Fibroblast of skin of right quadriceps (primary cell): ENCODE data around the gene NTF4.
"Not testable (repeated sequence)": the region's sequence is repeated elsewhere in the genome, so short reads cannot be mapped to it uniquely, and the experiment has no call there.

Source experiments
- DNase-seq: peaks from one replicate; pipeline ENCODE4 v3.0.0-alpha.2; 2013

Gene NTF4

DNA sequence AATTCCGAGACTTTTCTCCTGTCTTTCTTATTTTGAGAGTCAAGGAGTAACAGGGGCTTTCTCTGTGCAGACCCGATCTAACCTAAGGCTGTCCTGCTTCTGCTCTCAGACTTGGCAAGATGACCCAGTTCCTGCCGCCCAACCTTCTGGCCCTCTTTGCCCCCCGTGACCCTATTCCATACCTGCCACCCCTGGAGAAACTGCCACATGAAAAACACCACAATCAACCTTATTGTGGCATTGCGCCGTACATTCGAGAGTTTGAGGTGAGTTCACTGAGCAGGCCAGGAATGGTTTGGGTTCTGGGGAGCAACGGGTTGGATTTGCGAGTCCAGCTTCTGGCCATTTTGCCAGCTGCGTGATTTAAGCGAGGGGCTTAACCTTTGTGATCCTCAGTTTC, 21.7 kb upstream of the NTF4 start:
- no peak for DNase-seq

DNA sequence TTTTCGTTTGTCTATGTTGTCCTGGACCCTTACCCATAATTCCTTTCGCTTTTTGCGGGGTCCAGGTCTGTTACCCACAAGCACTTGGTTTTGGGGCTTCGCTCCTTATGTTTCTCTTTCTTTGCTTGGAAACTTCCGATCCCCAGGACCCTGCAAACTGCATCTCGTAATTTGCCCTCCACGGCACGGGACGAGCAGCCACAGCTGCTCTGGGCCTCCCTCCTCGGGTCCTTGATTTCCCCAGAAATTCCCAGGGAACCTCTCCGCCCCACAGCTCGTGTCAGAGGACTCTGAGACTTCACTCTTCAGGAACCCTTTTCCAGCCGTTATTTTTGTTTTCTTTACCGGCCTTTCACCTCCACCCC, 21.2 kb upstream of the NTF4 start:
- no peak for DNase-seq

DNA sequence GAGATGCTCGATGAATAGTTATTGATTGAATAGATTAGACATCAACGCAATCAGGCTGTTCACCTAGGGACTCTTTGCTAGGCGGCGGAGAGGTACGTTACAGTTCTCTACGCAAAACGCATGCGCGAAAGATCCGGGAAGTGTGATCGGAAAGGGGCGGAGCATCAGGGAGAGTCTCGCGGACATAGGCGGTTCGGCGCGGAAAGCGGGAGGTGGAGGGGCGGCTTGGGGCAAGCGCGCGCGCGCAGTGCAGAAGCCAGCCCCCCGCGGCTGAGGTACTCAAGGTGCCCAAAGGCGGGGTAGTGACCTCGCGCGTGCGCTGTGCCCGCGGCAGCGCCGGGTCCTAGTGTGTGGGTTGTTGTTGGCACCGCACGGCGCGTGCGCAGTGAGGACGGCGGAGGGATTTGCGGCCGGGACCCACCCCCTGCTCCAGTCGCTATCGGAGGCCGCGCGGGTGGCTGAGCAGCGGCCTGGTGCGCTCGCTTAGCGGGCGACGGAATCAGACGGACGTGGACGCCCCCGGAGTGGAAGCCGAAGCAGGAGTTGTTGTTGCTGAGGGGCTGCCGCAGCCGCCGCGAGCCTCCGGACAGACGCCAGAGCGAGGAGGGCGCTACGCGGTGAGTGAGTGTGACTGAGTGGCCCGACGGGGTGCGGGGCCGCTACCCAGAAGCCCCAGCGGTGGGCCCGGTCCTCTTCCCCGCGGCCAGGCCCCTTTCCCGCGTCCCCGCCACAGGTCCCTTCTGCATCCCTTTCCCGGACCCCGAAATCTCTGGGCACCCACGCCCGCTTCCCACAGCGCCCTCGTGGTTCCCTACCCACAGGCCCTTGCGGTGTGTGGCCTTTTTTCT, 20.6 kb upstream of the NTF4 start, which contains the start of gene SNRNP70:
TSS of gene SNRNP70 (plus strand) at position 432 of the 848 bp plus-strand sequence. CDS start 964 bp downstream, outside the sequence.
- peak; percentile 100 for DNase-seq

DNA sequence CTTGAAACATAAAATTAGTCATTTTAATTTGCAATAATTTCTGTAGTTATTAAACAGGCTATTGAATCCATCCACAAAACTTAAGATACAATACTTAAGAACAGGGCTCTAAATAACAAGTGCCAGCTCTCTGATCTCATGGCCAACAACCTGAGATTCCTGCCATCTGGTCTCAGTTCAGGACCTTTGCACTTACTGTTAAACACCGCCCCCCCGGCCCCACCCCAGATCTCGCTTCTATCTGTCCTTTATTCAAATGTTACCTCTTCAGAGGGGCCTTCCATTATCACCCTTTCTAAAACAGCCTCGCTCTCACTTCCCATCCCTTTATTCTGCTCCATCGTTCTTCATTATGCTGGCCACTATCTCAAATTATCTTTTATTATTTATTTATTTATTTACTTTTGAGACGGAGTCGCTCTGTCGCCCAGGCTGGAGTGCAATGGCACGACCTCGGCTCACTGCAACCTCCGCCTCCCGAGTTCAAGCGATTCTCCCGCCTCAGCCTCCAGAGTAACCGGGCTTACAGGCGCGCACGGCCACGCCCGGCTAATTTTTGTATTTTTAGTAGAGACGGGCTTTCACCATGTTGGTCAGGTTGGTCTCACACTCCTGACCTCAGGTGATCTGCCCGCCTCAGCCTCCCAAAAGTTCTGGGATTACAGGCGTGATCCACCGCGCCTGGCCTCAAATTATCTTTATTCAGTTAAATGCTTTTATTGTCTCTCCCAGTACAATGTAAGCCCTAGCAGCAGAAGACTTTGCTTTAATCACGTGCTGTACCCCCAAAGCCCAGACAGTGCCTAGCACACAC, 19.8 kb upstream of the NTF4 start:
- no peak for DNase-seq

DNA sequence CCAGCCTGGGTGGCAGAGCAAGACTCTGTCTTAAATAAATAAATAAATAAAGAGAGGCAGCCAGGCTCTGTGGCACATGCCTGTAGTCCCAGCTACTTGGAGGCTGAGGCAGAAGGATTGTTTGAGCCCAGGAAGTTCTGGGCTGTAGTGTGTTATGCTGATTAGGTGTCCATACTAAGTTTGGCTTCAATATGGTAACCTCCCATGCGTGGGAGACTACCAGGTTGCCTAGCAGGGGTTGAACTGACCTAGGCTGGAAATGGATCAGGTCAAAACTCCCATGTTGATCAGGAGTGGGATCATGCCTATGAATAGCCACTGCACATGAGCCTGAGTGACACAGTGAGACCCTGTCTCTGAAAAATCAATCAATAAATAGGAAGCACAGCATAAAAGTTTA, 16.7 kb upstream of the NTF4 start:
- no peak for DNase-seq

DNA sequence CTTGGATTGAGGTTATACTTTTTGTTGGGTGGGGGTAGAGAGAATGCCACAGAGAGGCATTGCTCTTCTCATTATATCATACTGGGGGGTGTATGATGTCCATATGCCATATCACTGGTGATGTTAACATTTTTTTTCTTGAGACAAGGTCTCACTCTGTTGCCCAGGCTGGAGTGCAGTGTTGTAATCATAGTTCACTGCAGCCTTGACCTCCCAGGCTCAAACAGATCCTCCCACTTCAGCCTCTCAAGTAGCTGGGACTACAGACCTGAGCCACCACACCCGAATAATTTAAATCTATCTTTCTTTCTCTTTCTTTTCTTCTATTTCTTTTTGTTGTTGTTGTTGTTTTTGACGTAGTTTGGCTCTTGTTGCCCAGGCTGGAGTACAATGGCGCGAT, 15.8 kb upstream of the NTF4 start:
- DNase-seq: no peak

DNA sequence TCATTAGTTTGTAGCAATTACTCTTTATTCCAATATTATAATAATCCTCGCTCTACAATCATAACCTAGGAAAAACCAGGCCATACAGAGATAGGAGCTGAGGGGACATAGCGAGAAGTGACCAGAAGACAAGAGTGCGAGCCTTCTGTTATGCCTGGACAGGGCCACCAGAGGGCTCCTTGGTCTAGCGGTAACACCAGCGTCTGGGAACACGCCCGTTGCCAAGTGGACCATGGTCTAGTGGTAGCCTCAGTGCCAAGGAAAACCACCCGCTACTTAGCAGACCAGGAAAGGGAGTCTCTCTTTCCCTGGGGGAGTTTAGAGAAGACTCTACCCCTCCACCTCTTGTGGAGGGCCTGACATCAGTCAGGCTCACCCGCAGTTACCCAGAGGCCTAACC, 10.3 kb upstream of the NTF4 start:
- peak; percentile 35 for DNase-seq

DNA sequence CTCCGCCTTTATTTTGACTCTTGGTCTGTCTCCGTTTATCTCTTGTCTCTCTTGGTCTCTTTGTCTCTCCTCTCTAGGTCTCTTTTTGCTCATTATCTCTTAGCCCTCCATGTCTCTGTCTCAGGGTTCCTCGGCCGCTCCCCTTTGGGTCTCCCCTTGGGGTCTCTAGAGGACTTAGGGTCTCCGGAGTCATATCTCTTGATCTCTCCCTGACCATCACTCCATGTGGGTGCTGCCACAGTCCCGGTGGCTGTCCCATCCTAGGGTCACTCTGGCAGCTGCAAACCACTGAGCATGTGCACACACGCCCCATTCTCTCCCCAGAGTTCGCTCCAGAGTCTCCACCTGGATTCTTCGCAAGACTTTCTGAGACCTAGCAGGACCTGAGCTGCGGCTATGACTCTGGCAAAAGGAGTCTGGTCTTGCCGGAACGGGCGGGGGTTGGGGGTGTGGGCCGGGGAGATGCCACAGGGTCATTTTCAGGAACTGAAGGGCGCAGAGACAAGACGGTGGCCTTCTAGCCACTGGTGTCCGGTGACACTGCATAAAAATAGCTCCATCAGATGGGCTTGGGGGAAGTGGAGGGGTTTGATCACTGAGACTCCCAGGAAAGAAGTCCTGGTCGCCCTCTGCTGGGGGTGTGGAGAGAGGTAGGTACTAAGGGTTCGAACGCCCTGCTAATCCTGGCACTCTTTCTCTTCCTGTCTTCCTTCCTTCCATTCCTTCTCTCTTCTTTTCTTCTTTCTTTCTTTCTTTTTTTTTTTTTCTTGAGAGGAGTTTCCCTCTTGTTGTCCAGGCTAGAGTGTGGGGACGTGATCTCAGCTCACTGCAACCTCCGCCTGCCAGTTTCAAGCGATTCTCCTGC, 9.1 kb upstream of the NTF4 start:
- DNase-seq: peak; percentile 33

DNA sequence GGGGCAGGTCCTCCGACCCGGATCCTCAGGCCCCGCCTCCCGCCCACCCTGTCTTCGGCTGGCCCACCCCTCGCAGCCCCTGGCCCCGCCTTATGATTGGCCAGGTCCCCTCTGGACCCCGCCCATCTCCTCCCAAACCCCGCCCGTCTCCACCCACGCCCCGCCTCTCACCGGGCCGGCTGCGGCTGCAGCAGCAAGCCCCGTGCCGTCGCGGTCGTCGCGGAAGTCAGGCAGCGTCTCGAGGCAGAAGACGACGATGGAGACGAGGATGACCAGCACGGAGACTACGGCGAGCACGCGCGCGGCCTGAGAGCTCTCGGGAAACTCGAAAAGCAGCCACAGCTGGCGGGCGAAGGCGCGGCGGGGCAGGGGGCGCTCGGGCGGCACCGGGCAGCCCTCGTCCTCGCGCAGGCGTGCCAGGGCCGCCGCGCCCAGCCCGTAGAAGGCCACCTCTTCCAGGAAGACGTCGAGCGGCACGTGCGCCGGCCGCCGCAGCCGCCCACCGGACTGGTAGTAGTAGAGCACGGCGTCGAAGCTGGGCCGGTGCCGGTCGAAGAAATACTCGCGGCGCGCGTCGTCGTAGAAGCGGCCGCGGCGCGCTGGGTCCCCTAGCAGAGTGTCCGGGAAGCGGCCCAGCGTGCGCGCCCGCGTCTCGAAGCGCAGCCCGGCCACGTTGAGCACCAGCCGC, 7.4 kb upstream of the NTF4 start:
- no peak for DNase-seq

DNA sequence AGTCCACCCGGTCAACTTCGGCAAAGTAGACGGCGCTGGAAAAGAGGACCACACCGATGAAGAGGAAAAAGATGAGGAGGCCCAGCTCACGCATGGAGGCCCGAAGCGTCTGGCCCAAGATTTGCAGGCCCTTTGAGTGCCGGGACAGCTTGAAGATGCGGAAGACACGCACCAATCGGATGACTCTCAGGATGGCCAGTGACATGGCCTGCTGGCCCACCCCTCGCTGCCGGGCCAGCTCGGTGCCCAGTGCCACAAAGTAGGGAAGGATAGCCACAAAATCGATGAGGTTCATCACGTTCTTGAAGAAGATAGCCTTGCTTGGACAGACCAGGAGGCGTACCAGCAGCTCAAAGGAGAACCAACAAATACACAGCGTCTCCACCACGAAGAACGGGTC, 5.8 kb upstream of the NTF4 start:
- no peak for DNase-seq

DNA sequence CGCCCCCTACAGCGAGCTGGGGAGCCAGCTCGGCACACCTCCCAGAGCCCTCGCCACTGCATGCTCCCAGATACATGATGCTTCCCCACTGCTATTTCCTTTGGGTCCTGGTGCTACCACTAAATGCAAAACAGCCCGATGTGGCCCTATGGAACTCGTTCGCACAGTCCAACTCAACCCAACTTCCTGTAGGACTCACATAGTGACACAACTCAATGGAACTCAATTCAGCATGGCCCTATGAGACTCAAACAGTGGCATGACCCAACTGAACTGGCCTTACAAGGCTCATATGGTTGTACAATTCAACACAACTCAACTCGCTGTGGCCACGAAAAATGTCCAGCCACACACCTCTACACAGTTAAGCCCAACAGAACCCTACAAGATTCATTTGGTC, 4.4 kb upstream of the NTF4 start:
- no peak for DNase-seq

DNA sequence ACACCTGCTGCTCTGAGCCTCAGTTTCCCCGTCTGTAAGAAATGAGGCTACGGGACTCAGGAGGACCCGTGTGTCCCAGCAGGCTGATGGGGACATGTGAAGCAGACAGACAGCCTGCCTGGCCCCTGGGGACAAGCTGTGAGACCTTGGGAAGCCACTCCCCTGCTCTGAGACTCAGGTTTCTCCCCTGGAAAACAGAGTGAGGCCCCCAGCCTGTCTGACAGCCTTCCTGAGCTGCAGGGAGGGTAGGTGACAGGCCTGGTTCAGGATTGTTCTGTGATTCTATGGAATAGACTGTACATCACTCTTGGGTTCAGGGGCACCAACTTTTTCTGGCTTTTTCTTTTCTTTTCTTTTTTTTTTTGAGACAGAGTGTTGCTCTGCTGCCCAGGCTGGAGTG, 2.9 kb upstream of the NTF4 start:
- DNase-seq: no peak

DNA sequence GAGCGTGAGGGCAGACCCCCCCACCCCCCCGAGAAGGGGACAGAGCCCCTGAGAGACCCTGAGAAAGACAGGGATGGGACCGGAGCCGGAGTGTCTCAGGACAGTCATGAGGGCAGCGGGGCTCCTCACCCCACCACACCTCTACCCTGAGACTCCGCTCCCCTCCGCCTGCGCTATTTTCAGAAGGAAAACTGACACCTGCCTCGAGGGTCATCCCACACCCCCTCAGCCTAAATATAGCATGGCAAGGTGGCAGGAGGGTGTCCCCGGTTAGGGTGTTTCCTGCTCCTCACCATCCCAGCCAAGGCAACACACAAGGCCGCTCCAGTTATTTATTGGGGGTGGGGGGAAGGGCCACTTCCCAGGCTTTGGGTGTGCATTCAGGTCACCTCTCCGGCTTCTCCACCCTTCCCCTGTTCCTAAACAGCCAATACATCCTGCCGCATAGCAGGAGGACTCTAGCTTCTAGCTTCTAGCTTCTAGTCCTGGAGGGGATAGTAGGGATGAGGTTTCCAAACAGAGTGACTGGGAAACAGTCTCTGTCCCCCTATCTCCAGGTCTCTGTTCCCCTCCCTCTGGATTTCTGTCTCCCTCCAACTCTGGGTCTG, 1.4 kb upstream of the NTF4 start:
- no peak for DNase-seq

DNA sequence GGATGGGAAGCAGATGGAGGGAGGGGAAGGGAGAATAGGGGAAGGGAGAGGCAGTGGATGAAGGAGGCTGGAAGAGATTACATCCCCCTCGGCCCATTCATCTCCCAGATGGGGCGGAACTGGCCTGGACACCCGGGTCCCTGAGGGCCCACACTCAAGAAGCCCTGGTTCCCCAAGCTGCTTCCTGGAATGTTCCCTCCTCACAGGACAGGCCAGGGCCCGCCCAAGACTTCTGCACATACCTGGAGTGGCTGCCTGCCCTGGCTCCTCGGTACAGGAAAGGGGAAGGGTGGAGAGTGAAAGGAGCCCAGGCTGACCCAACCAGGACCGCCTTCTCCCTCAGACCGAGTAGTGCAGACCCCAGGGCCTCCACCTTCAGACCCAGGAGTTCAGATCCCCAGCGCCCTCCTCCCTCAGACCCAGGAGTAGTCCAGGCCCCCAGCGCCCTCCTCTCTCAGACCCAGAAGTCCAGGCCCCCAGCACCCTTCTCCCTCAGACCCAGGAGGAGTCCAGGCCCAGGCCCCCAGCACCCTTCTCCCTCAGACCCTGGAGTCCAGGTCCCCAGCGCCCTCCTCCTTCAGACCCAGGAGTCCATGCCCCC, 489 bp downstream of the NTF4 start:
- DNase-seq: no peak

DNA sequence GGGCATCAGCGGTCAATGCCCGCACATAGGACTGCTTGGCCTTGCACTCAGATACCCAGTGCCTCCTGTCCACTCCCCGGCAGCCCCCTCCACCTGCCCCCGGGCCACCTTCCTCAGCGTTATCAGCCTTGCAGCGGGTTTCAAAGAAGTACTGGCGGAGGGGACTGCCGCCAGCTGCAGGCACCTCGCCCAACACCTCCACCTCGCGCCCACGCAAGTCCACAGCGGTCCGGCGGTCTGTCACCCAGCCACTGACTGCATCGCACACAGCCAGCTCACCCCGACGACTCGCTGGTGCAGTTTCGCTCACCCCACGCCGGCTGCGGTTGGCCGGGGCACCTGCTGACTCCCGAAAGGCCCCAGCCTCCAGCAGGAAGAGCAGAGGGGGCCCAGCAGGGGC, 3.2 kb downstream of the NTF4 start:
- DNase-seq: no peak

DNA sequence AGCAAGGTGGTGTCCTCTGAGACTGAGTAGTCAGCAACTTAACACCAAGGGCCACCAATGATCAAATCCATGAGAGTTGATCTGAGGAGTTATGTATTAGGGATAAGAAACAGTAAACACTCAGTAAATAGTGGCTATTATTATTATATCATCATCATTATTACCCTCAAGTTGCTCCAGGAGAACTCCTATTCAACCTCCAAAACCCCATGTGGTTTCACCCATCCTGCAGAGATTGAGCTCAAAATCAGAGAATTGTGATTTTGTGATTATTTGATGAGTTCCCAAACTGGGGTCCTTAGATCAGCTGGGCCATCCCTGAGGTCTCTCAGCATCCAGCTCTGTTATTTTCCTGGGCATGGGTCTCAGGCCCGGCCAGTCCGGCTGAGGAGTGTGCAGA, 3.6 kb downstream of the NTF4 start:
- DNase-seq: no peak

DNA sequence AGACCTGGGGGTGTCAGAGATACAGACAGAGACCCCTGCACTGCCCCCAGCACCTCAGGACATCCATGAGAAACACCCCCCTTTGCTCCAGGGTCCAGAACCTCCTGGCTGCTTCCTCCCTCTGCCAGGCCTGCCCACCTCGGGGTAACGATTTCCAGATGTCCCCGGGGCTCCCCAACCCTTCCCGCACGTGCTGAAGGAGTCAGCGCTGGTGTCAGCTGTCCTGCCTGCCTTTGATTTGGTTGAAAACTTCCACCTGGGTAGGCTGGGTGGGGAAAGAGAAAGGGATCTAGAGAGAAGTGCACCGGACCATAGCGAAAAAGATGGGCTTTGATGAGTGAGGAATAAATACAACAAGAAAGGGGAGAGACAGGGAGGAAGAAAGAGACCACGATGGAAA, 5.6 kb downstream of the NTF4 start:
- DNase-seq: no peak

DNA sequence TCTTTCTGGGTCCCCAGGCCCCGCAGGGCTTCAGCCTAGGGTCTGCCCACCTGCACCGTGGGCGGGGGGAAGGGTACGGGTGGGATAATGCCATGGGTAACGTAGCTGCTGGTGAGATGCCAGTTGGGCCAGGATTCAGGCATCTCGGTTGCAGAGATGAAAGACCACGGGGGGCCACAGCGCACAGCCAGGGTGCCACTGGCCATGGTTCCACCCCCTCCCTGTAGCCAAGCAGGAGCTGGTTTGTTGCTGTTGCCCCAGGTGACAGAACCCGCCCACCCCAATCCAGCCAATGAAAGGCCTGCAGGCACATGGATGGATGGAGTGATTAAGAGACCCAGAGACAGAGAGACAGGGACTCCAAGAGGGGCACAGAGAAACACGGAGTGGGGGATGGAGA, 6.1 kb downstream of the NTF4 start:
- peak; percentile 53 for DNase-seq

DNA sequence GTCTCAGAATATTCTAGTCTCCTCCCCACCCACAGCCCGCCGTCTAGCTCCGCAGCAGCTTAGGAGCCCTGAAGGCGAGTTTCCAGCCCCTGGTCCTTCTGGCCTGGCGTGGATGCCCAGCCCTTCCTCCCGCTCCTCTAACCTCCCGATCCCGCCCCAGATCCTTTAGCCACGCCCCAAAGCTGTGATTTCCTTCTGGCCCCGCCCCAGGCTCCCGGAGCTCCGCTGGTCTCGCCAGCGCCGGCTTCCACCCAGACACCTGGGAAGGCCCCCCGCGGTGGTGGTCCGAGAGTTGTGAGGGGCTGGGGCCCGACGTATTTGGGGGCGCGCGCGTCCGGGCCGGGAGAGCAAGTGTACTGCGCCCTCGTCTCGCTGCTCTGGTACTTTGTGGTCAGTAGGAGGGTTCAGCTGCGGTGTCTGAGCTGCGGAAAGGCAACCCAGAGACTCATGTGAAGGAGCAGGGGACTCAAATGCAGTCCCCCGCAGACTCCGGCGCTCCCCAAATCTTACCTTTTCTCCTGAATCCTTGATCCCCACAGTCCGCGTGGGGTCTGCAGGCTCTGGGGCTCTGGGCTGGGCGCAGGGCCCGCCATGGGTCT, 6.9 kb downstream of the NTF4 start, which contains the start of gene CGB7:
TSS of gene CGB7 (minus strand) at position 114 of the 599 bp plus-strand sequence. CDS start 2,374 bp downstream, outside the sequence.
- peak; percentile 46 for DNase-seq

DNA sequence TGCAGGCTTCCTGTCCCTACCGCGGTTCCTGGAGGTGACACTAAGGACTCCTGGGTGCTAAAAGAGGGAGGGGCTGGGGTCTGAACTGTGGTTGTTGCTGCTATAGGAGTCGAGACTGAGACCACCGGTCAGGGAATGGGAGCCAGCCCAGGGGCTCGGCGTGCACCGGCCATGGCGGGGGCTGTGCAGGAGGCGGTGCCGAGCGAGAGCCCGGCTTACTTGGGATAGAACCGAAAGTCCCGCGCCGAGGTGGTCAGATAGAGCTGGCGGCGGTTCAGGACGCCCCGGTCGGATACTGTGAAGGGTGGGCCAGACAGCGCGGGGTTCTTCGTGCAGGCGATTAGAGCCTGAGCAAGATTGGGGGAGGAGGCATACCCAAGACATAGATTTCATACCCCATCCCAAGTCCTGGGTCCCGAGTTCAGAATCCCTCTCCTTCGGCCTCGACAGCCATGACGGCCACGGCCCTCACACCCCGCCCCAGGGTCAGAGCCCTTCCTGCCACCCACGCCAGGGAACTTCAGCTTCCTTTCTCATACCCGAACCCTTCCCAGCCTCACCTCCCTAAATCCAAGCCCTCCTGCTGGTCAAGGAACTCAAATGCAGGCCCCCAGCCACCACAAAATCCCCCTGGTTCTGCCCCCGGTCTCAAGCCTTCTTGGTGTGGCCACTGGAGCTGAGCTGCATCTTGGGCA, 7.6 kb downstream of the NTF4 start:
- not testable (repeated sequence) for DNase-seq
